ENCODE measurements around the gene PXT1. TPM values are rescaled to one million over a fixed set of nuclear protein-coding genes. Genes with fewer than 3 reads are reported as not detected.
A peak's percentile ranks its signal among the peaks of the same experiment; 100 is the strongest.

The PXT1 gene
- total and polyA plus RNA-seq, 9 of the 15 experiments (the other 6 are each of a cell fraction or from before 2014, with no cell fraction given), result 0.09 to 0.11 (median 0.10) TPM; not detected in 5

GRCh38 chr6:36423101-36423824 is 19.4 kb downstream of the PXT1 start (continued):
- TF ChIP-seq ZNF318 (IDR thresholded peaks at IDR 0.05; ENCODE audit: borderline replicate concordance in 1 of 2, low read depth in 1 of 2), result no peak
- no peak for TF ChIP-seq KHSRP (IDR thresholded peaks at IDR 0.05)
- no peak for TF ChIP-seq IRF9 (tag; IDR thresholded peaks at IDR 0.05)
- TF ChIP-seq TAF15 (IDR thresholded peaks at IDR 0.05; ENCODE audit: low read depth, low read length), result no peak
- no peak for TF ChIP-seq ELK3 (CRISPR knock-in tag; IDR thresholded peaks at IDR 0.05)
- no peak for TF ChIP-seq TRIM28 (IDR thresholded peaks at IDR 0.05)
- no peak for TF ChIP-seq ZNF696 (CRISPR knock-in tag; conservative IDR thresholded peaks at IDR 0.05)
- TF ChIP-seq ZKSCAN1 (IDR thresholded peaks at IDR 0.05; ENCODE audit: low read depth, low read length), result peak; percentile 45; the same call in 1 of the 2 replicates
- 0 out of 2 replicates have a peak, but pooled peaks have one; percentile 74 for TF ChIP-seq TCF15 (CRISPR knock-in tag; IDR thresholded peaks at IDR 0.05)
- no peak; the same call in 1 of the 2 replicates for TF ChIP-seq ZBTB12 (CRISPR knock-in tag; IDR thresholded peaks at IDR 0.05)
- peak; percentile 92 for TF ChIP-seq HNRNPLL (IDR thresholded peaks at IDR 0.05; ENCODE audit: low read depth, low read length, poor library complexity, severe bottlenecking)
- TF ChIP-seq MXD1 (CRISPR knock-in tag; IDR thresholded peaks at IDR 0.05; ENCODE audit: borderline replicate concordance, poor library complexity, severe bottlenecking), result no peak
